ENCODE measurements around the gene FOXP1.

- TF ChIP-seq, protein P1, sequence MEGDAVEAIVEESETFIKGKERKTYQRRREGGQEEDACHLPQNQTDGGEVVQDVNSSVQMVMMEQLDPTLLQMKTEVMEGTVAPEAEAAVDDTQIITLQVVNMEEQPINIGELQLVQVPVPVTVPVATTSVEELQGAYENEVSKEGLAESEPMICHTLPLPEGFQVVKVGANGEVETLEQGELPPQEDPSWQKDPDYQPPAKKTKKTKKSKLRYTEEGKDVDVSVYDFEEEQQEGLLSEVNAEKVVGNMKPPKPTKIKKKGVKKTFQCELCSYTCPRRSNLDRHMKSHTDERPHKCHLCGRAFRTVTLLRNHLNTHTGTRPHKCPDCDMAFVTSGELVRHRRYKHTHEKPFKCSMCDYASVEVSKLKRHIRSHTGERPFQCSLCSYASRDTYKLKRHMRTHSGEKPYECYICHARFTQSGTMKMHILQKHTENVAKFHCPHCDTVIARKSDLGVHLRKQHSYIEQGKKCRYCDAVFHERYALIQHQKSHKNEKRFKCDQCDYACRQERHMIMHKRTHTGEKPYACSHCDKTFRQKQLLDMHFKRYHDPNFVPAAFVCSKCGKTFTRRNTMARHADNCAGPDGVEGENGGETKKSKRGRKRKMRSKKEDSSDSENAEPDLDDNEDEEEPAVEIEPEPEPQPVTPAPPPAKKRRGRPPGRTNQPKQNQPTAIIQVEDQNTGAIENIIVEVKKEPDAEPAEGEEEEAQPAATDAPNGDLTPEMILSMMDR (IDR thresholded peaks at IDR 0.05): no peak
- TF ChIP-seq POLR2A (IDR thresholded peaks at IDR 0.05): no peak
Observed at GRCh38 chr3:71436337-71436736, 147.2 kb downstream of the FOXP1 start.
